Stimulated activated CD4-positive, alpha-beta T cell treated with anti-CD3 and anti-CD28 coated beads, Interleukin-15, amount 100 ng/mL, for 1 hour (primary cell): ENCODE results near the gene AFF3.

Source experiments
- DNase-seq, 2 donors: peaks; one replicate each; pipeline ENCODE4 v3.0.0-alpha.2; 2020; ENCODE audit warnings: low read depth in 1 of 2, low spot score in 1 of 2

Gene AFF3

GRCh38 chr2:100013892-100014677 lies 128.3 kb downstream of the AFF3 start:
- no peak for DNase-seq

- DNase-seq: no peak
Observed at GRCh38 chr2:100012561-100012960, 129.8 kb downstream of the AFF3 start.

GRCh38 chr2:100011272-100011731 lies 131.1 kb downstream of the AFF3 start:
- DNase-seq: no peak

GRCh38 chr2:100010606-100011005 lies 131.8 kb downstream of the AFF3 start:
- DNase-seq: no peak

- DNase-seq: no peak
Observed at GRCh38 chr2:100009743-100010142, 132.6 kb downstream of the AFF3 start.

- no peak for DNase-seq
Observed at GRCh38 chr2:100008956-100009355, 133.4 kb downstream of the AFF3 start.

GRCh38 chr2:100006516-100006915 lies 135.9 kb downstream of the AFF3 start:
- DNase-seq: no peak

- DNase-seq: no peak
Observed at GRCh38 chr2:100004959-100005387, 137.4 kb downstream of the AFF3 start.

GRCh38 chr2:100004348-100004884 lies 138.0 kb downstream of the AFF3 start:
- no peak for DNase-seq

- no peak for DNase-seq
Observed at GRCh38 chr2:100002059-100002458, 140.3 kb downstream of the AFF3 start.

GRCh38 chr2:100000915-100001707 lies 141.3 kb downstream of the AFF3 start:
- DNase-seq: no peak

- DNase-seq: no peak
Observed at GRCh38 chr2:99998651-99999320, 143.6 kb downstream of the AFF3 start.

- DNase-seq: no peak
Observed at GRCh38 chr2:99989905-99990304, 152.5 kb downstream of the AFF3 start.

- DNase-seq: no peak
Observed at GRCh38 chr2:99988599-99988998, 153.8 kb downstream of the AFF3 start.

- no peak for DNase-seq
Observed at GRCh38 chr2:99987160-99987559, 155.2 kb downstream of the AFF3 start.

GRCh38 chr2:99984799-99985515 lies 157.4 kb downstream of the AFF3 start:
- DNase-seq: no peak

- no peak for DNase-seq
Observed at GRCh38 chr2:99982744-99983143, 159.6 kb downstream of the AFF3 start.

GRCh38 chr2:99981840-99982239 lies 160.6 kb downstream of the AFF3 start:
- no peak for DNase-seq

- DNase-seq: no peak
Observed at GRCh38 chr2:99980176-99980575, 162.2 kb downstream of the AFF3 start.

GRCh38 chr2:99977966-99978365 lies 164.4 kb downstream of the AFF3 start:
- DNase-seq: no peak

- DNase-seq: no peak
Observed at GRCh38 chr2:99975386-99975785, 167.0 kb downstream of the AFF3 start.
